NAMALWA (cell line): Measurements from ENCODE around the gene CXCL13.
"Not testable (repeated sequence)": the region's sequence is repeated elsewhere in the genome, so short reads cannot be mapped to it uniquely, and the experiment has no call there.

Source experiments
- DNase-seq: peaks from one replicate; pipeline ENCODE4 v3.0.0-alpha.2; 2015; ENCODE audit warnings: low spot score

CXCL13 gene

GRCh38 chr4:77605210-77605902, at the start of gene CXCL13:
Gene CXCL13 (plus strand): TSS chr4:77605820. CDS start chr4:77605866, 46 bp downstream.
- DNase-seq = no peak

GRCh38 chr4:77560170-77560569, 45.5 kb upstream of the CXCL13 start:
- no peak for DNase-seq

DNA sequence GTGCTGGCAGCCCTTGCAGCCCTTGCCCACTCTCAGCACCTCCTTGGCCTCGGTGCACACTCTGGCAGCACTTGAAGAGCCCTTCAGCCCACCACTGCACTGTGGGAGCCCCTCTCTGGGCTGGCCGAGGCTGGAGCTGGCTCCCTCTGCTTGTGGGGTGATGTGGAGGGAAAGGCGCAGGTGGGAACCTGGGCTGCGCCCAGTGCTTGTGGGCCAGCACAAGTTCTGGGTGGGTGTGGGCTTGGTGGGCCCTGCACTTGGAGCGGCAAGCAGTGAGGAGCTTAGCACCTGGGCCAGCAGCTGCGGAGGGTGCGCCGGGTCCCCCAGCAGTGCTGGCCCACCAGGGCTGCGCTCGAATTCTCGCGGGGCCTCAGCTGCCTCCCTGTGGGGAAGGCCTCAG, 43.9 kb upstream of the CXCL13 start:
- DNase-seq = not testable (repeated sequence)

- DNase-seq = no peak
Observed at GRCh38 chr4:77564231-77564630, 41.4 kb upstream of the CXCL13 start.

- DNase-seq = no peak
Observed at GRCh38 chr4:77566148-77566547, 39.5 kb upstream of the CXCL13 start.

GRCh38 chr4:77567549-77567948, 38.1 kb upstream of the CXCL13 start:
- DNase-seq = no peak

DNA sequence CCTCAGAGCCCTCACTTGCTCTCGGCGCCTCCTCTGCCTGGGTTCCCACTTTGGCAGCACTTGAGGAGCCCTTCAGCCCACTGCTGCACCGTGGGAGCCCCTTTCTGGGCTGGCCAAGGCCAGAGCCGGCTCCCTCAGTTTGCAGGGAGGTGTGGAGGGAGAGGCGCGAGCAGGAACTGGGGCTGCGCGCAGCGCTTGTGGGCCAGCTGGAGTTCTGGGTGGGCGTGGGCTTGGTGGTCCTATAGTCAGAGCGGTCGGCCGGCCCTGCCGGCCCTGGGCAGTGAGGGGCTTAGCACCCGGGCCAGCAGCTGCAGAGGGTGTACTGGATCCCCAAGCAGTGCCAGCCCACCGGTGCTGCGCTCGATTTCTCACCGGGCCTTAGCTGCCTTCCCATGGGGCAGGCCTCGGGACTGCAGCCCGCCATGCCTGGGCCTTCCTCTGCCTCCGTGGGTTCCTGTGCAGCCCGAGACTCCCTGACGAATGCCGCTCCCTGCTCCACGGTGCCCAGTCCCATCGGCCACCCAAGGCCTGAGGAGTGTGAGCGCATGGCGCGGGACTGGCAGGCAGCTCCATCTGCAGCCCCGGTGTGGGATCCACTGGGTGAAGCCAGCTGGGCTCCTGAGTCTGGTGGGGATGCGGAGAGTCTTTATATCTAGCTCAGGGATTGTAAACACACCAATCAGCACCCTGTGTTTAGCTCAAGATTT, 35.0 kb upstream of the CXCL13 start:
- DNase-seq = not testable (repeated sequence)

DNA sequence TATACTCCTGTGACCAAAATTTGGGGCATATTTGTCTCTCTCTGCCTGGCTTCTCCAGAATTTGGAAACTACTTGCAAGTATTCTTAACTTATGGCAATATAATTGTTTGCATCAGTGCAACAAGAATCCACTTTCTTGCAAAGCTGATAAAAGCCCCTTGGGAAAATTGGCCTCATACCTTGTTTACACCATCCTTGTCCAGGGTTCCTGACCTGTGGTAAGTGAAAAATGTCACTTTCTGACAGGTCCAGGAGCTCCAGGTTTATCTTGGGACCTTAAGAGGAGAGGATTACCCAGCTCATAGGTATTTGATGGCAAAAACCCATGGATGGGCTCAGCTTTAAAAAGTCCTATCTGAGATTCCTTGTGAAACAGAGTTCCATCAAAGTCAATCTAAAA, 29.3 kb upstream of the CXCL13 start:
- no peak for DNase-seq

- no peak for DNase-seq
Observed at GRCh38 chr4:77578145-77578544, 27.5 kb upstream of the CXCL13 start.

- DNase-seq = no peak
Observed at GRCh38 chr4:77579406-77580076, 26.1 kb upstream of the CXCL13 start.

DNA sequence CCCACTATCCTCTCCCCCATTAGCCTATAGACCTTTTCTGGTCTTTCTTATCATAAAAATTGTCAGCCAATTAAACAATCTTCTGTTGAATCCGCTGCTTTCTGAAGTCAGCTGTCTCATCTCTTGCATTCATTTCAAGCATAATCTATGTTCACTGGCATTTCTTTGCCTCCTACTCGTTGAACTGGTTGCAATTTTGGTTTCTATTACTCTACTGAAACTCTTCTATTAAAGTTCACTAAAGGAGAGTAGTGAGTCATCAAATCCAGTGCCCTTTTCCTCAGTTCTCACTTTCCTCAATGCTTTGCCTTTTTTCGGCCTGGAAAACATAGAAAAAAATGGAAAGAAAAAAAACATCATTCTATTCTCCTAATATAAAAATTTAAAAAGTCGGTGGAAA, 23.9 kb upstream of the CXCL13 start:
- no peak for DNase-seq

DNA sequence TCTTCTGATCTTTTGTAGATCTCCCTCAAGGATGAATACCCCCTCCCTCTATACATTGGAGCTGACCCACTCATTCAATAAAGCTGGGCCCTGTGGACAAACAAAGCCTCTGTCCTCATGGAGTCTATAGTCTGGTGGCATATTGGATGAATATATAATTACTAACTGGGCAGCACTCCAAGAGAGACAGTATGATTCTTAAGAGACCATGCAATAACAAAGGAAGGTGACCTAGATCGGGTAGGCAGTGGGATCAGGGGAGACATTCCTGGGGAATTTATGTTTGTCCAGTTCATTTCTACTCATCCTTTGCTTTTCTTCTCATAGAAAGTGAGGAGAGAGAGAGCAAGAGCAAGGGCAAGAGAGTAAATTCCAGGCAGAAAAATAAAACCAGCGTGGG, 23.5 kb upstream of the CXCL13 start:
- no peak for DNase-seq

GRCh38 chr4:77582711-77583110, 22.9 kb upstream of the CXCL13 start:
- DNase-seq = no peak

- DNase-seq = peak; percentile 49
Observed at GRCh38 chr4:77586951-77587383, 18.7 kb upstream of the CXCL13 start.

- no peak for DNase-seq
Observed at GRCh38 chr4:77590482-77590881, 15.1 kb upstream of the CXCL13 start.

- DNase-seq = no peak
Observed at GRCh38 chr4:77591532-77591931, 14.1 kb upstream of the CXCL13 start.

GRCh38 chr4:77593101-77593500, 12.5 kb upstream of the CXCL13 start:
- DNase-seq = no peak

- DNase-seq = no peak
Observed at GRCh38 chr4:77593993-77594392, 11.6 kb upstream of the CXCL13 start.

DNA sequence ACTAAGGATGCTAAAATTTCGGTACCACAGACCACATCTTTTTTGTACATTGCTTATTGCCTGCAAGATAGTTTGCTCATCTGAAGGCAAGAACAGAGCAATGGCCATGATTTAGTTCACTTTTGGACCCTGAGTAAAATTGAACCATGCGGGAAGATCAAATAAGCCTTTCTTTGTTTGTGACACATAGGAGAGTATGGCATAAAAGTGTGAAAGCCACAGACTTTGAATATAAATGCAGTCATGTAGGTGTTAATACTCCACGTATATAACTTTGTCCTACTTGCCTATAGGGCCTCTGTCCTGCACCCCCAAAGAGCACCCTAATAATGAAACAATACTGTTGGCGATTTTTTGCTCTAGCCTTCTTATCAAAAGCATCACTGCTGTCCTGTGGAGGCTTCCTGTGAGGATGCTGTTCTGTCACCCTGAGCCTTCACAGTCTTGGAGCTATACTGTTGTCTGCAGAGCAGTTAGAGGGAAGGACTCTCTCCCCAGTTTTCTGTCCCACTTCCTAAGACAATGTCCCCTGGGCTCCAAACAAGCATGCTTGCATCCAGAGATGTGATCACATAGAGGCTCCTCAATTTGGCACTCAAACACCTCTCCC, 10.2 kb upstream of the CXCL13 start:
- no peak for DNase-seq

DNA sequence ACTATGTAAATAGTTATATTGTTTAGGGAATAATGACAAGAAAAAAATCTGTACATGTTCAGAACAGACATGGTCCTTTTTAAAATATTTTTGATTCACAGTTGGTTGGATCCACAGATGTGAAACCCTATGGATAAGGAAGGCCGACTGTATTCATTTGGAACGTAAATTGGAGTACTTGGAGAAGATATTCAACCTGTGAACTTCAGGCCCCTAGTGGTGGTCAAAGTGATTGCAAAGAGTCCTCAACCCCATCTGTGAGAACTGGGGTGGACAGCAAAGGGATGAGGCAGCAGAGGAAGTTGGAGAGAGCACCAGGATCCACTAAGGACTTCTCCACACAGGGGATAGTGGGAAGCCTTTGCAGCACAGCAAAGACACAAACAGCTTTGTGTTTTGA, 6.2 kb upstream of the CXCL13 start:
- DNase-seq = peak; percentile 52

DNA sequence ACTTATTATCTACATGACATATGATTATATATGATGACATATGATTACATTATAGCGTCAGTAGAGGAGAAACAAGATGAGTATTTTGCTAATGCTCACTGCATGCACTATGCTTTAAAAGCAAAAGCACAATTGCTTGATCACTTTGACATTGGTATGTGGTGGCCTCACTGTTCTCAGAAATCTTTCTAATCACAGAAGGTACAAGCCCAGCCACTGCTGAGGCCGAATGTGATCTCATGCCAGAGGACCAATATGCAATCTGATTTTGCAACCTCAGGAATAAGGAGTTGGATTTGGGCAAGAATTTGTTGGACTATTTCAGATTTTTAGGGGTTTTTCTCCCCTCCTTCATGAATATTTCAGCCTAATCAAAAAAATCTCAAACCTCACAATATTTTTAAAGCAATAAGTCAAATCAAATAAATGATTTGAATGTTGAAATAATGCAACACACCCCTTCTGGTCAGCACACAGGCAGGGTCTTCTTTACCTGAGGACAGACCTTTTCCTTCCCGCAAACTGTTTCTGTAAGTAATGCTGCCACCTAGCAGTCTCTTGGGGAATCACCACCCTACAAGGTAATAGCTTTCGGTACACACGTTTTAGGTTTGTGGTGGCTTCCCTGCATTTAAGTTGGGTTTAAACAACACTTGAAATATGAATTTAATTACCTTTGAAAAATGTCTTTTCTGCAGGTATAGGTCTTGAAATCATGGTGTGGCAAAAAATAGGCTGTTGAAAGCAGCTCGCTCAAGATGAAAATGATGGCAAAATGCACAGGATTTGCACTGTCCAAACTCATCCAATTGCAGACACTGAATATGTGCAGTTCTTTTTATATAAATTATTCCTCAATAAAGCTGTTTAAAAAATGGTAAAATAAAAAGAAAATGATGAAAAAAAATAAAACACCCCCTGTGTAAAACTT, 4.8 kb upstream of the CXCL13 start:
- DNase-seq = peak; percentile 57
